GM19043 (cell line): ENCODE data around the gene BMP6.

Experiments
- ATAC-seq: cut with Tn5 transposase; IDR thresholded peaks from one replicate; pipeline ENCODE4 v1.9.1; 2021; ENCODE audit warnings: low read depth; ENCODE audit not compliant: unreplicated experiment

BMP6 gene

GRCh38 chr6:7901056-7901455, 175.2 kb downstream of the BMP6 start:
- no peak for ATAC-seq

- no peak for ATAC-seq
These were observed 175.9 kb downstream of the BMP6 start for GRCh38 chr6:7901780-7902179.

DNA sequence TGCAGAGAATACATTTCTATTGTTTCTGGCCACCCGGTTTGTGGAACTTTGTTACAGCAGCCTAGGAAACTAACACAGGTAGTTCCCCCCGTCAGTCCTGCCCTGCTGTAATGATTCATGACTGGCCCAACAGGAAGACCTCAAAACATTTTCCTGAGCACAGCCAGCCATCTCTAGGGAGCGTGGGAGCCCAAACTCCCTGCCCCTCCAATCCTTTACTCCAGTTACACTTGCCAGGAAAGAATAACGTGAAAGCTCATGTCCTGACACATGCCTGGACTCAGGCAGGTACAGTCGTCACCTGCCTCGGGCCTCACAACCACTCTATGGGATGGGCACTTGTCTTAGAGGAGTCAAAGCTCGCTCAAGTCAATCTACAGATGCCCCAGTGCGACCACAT, 176.3 kb downstream of the BMP6 start:
- no peak for ATAC-seq

GRCh38 chr6:7902867-7903266, 177.0 kb downstream of the BMP6 start:
- no peak for ATAC-seq

GRCh38 chr6:7903673-7904072, 177.8 kb downstream of the BMP6 start:
- ATAC-seq = no peak

DNA sequence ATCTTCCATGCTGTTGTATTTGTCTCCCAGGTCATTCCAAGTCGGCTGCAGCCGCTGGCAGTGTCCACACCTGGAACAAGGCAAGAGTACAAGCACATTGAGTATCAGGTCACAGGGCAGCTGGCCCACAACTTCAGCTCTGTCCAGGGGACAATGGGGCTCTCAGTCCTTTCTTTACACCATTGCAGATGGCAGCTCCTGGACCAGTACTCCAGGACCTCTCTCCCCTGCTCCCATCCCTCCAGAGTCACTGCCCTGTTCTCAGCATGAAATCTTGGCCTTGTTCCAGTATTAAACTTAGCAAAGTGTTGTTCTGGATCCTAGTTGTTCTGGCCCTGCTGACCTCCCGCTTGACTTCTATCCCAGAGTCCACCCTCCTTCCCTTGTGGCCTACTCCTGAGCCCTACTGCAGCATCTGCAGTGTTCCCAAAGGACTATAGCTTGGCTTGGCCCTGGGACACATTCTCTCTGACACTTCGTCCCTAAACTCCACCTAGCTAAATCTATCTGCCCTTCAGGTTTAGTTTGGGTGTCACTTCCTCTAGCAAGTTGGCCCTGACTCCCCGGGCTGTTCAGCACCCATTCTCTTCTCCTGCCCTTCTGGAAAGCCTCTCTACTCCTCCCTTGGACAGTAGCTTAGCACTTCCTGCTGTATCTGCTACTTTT, 178.9 kb downstream of the BMP6 start:
- no peak for ATAC-seq

DNA sequence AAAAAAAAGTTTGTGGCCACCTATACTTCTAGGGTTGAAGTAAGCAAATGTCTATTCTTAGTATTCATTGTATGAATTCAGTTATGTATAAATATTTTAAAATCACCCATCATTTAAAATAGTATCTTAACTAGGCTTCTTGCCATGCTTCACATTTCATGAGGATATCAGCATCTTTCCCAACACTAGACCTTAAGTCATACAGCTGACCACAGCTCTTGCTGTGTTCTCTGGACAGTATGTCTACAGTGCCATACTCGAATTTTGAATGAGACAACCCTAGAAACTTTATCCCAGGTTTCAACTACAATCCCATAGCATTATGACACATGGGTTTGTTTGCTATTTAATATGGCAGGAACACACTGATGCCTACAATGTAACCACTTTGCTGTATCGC, 179.5 kb downstream of the BMP6 start:
- no peak for ATAC-seq

GRCh38 chr6:7906741-7907140, 180.8 kb downstream of the BMP6 start:
- no peak for ATAC-seq

DNA sequence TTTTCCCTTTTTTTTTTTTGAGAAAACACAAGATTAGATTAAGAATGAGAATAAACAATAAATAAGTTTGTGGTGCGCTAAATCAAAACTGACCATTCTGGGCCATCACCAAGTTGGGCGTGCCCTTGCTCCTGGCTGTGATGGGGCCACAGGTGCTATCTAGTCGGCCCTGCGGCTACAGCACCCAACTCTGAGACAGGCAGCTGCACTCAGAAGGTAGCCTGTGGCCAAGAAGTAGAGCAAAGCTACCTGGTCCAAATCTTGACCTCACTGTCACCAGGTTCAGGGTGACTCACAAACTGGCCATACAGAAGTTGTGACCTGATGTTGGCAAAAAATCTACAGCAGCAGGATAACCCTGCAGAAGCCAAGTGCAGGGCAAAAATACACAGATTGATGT, 181.3 kb downstream of the BMP6 start:
- no peak for ATAC-seq

- ATAC-seq = peak; percentile 19
These were observed 183.7 kb downstream of the BMP6 start for GRCh38 chr6:7909323-7910276.

DNA sequence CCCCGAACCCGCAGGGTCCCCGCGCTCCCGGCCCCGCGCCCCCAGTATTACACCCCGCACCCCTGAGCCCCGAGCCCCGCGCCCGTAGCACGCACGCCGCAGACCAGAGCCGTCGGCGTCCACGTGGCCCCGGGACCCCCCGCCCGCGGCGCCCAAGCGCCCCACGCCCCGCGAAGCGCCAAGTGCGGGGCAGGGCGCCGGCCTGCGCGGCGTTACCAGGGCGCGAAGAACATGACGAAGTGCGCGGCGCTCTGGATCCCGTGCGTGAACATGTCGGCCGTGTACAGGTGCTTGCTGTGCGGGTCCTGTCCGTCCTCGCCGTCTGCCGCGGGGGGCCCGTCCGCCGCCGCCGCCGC, 184.4 kb downstream of the BMP6 start:
- ATAC-seq = peak; percentile 10

DNA sequence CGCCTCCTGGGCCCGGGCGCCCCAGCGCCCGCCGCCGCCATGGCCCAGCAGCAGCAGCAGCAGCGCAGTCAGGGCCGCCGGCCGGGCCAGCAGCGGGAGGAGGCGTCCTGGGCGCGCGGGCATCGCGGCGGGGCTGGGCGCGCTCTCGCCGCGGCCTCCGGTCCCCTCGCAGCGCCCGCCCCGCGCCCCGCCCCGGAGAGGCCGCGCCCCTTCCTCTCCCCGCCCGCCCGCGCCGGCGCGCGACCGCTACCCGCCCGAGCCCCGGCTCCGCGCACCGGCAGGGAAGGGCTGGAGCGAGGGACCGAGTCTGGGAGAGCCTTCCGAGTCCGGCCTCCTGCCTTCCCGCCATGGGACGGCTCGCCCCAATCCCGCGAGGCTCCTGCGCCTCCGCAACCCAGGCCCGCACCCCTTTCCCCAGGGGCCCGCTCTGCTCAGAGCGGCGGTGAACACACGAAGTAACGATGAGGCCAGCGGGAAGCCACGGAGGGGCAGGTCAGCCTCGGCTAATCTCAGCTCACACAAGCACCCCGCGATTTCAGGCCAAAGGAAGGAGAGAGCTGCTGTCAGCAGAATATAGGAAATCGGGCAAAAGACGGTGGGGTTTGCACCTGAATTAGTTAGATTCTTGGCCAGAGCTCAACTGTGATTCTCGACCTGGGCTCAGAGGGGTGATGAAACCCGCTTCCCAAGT, 184.9 kb downstream of the BMP6 start, which contains the start of gene TXNDC5:
TSS of gene TXNDC5 (minus strand) at position 135 of the 691 bp plus-strand sequence. CDS start at position 123, 12 bp downstream.
- ATAC-seq = peak; percentile 52

GRCh38 chr6:7911345-7911725, 185.4 kb downstream of the BMP6 start:
- ATAC-seq = no peak

DNA sequence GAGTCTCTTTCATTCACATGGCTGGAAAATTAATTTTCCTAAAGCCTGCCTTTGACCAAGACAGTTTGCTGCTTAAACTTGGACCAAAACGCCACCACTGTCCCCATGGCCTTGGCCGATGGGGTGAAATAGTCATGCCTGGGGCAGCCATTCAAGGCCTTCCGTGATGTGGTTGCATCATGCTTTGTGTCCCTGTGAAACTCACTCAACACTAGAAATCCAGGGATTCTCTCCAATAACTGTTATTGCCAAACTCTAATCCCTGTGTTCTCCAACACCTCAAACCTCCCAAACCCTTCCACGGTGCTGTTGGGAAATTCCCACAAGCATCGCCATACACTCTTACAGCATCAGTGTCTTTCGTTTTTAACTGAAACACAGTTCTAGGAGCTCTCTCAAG, 186.1 kb downstream of the BMP6 start:
- ATAC-seq = no peak

- no peak for ATAC-seq
These were observed 187.0 kb downstream of the BMP6 start for GRCh38 chr6:7912736-7913517.

GRCh38 chr6:7914311-7914710, 188.4 kb downstream of the BMP6 start:
- no peak for ATAC-seq

DNA sequence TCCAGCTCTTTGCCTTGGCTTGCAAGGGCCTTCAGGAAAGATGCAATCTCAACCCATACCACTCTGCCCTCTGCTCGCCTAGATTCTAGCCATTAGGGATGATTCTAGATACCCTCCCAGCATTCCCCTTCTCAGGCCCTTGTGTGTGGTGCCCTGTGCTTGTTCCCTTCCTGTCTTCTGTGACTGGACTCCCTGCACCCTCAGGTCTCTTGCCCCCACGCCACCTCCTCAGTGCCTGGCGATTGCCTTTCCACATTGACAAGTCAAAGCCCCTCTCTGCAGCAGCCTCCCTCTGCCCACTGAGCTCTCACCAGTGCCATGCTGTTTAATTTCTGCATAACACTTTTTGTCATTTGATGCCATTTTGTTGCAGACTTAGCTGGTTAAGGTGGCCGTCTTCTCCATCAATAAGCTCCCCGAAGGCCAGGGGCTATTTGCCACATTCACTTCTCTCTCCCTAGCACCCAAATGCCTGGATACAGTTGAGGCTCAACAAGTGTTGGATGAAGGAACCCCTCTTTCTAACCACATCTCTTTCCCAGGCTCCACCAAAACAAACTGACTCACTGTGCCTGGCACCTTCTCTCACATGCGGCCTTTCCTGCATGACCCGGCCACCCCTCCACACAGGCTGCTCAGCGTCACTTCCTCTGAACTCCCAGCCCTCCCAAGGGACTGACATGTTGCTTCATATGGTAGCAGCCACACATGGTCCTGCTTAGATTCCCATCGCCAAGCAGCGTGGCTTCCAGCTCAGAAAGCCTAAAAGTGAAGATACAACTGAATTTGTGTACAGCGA, 189.3 kb downstream of the BMP6 start:
- ATAC-seq = no peak

- peak; percentile 81 for ATAC-seq
These were observed 191.1 kb downstream of the BMP6 start for GRCh38 chr6:7916959-7917358.

DNA sequence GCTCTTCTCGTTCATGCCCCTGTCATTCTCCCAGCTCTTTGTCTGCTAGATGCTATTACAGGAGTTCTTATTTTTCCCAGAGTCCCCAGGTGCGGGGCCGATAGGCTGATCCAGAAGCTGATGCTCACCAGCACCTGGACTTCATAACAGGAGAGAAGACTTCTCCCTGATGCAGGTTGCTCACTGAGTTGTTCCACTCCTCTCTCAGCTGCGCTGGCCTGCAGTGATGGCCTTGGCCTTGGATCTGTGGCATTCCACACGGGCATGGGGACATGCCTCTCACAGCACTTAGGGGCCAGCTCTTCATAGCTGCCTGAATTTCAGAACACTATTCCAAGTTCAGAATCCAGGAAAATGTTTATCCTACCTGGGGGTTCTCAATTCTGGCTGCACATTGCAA, 191.8 kb downstream of the BMP6 start:
- ATAC-seq = no peak

GRCh38 chr6:7918403-7918802, 192.5 kb downstream of the BMP6 start:
- no peak for ATAC-seq
